GM21526 (cell line): ENCODE measurements around the gene SMC3.
"Not testable (repeated sequence)": the region's sequence is repeated elsewhere in the genome, so short reads cannot be mapped to it uniquely, and the experiment has no call there.

Experiments
- ATAC-seq: cut with Tn5 transposase; IDR thresholded peaks from one replicate; pipeline ENCODE4 v1.9.1; 2021; ENCODE audit warnings: moderate library complexity; ENCODE audit not compliant: unreplicated experiment, low FRiP score

The SMC3 gene

GRCh38 chr10:110574420-110574819, 6.9 kb downstream of the SMC3 start:
- no peak for ATAC-seq

DNA sequence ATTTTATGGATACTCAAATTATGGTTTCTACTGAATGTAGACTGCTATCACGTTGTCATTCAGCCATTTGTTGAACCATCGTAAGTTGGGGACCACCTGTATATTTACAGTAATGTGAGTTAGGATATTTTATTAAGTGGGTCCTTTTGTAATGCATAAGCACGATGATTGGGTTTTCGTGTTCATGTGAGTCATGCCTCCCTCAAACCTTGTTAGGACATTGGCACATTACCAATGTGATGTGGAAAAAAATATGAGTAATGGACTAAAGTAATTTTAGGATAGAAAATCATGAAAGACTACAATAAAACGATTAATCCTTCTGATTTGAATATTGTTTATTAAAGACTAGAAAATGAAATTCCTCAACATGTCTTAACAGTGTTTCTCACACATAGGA, 8.7 kb downstream of the SMC3 start:
- no peak for ATAC-seq

- ATAC-seq = no peak
Measured at GRCh38 chr10:110577056-110577455, 9.6 kb downstream of the SMC3 start.

- no peak for ATAC-seq
Measured at GRCh38 chr10:110584006-110584405, 16.5 kb downstream of the SMC3 start.

DNA sequence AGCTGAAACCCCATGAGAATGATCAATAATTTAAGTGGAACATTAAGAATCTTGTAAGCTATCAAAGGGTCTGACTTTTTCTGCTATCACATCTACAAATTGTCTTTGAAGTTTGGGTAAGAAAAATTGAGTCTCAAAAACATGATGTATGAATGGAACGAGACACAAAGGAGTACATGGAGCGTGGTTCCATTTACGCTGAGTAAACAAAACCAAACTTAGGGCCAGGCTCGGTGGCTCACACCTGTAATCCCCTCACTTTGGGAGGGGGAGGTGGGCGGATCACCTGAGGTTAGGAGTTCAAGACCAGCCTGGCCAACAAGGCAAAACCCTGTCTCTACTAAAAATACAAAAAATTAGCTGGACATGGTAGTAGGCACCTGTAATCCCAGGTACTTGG, 24.3 kb downstream of the SMC3 start:
- ATAC-seq = no peak

DNA sequence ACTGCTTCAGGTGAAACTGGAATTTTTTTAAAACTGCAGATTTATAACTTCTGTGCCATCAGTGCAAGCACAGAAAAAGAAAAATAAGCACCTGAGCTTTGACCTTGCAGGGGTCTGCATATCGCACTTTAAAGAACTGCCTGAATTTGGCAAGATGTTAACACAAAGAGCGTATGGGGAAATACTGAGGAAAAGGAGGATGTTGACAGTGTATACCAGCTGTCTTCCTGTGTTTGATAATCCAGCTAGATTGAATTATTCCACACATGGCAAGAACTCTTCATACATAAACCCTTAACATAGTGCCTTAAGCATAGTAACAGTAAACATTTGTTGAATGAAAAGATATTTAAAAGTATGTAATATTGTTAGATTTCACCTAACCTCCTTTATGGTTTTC, 30.0 kb downstream of the SMC3 start:
- ATAC-seq = no peak

- peak; percentile 52 for ATAC-seq
Measured at GRCh38 chr10:110600487-110601101, 33.1 kb downstream of the SMC3 start.

GRCh38 chr10:110601581-110601980, 34.1 kb downstream of the SMC3 start:
- ATAC-seq = no peak

- no peak for ATAC-seq
Measured at GRCh38 chr10:110608087-110608486, 40.6 kb downstream of the SMC3 start.

GRCh38 chr10:110609605-110610004, 42.1 kb downstream of the SMC3 start:
- ATAC-seq = no peak

- no peak for ATAC-seq
Measured at GRCh38 chr10:110610308-110610774, 42.8 kb downstream of the SMC3 start.

- not testable (repeated sequence) for ATAC-seq
Measured at GRCh38 chr10:110610781-110611180, 43.3 kb downstream of the SMC3 start.

GRCh38 chr10:110612087-110612486, 44.6 kb downstream of the SMC3 start:
- no peak for ATAC-seq

GRCh38 chr10:110612629-110613028, 45.1 kb downstream of the SMC3 start:
- ATAC-seq = no peak

DNA sequence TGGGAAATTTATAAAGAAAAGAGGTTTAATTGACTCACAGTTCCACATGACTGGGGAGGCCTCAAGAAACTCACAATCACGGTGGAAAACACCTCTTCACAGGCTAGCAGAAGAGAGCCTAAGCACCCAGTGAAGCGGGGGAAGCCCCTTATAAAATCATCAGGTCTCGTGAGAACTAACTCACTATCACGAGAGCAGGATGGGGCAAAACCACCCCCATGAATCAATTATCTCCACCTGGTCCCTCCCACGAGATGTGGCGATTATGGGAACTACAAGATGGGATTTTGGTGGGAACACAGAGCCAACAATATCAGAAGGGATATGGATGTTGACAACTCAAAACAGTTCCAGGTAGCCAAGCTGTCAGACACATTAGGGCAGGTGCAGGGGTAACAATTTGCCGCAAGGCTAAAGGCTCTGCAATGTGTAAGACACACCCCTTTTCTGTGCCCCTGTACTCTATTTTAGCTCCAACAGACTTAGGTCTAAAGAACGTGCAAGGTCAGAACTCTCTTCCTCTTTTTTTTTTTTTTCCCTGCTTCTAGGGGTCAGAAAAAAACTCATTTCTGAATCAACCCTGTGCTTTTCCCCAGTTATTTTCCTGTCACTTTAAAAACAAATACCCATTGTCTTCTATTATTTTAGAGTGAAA, 46.0 kb downstream of the SMC3 start:
- no peak for ATAC-seq

DNA sequence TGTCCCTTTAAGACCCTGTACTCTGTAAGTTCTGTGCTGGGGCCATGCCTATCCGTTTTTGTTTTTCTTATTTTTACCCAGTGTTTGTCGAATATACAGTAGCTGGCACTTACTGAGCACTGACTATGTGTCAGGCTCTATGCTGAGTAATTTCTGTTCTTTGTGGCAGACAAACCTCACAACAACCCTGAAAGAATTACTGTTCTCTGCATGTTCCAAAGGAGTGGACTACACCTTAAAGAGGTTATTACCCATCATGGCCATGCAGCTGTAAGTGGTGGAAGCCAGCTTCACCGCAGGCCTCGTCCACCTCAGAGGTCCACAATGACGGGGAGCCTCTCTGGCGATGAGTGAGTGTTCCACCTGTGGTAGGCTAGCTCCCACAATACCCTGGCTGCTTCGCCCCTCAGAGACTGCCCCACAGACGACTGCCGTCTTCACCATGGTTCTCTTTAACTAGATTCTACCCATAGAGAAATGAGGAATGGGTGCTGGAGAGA, 46.6 kb downstream of the SMC3 start:
- ATAC-seq = no peak

- no peak for ATAC-seq
Measured at GRCh38 chr10:110615057-110615747, 47.7 kb downstream of the SMC3 start.

DNA sequence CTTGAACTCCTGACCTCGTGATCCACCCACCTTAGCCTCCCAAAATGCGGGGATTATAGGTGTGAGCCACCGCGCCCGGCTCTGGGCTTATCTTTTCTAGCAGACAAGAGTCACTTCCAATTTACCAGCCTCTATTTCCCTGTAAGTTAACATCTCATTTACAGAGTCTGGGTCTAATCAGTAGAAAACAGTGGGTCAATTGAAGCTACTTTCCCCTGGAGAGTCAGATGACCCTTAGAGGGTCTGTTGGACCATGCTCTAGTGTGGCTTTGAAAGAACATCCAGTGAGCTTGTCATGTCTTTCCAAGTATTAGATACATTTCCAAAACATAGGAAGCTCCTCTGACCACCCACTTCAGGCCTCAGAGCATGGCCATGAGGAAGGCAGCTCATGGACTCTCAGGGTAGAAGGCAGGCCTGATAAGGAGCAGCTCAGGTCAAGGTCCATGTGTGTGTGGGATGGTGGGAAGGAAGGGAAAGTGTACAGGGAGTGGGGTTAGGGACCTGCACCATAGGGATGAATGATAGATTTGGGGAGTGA, 49.1 kb downstream of the SMC3 start:
- no peak for ATAC-seq

DNA sequence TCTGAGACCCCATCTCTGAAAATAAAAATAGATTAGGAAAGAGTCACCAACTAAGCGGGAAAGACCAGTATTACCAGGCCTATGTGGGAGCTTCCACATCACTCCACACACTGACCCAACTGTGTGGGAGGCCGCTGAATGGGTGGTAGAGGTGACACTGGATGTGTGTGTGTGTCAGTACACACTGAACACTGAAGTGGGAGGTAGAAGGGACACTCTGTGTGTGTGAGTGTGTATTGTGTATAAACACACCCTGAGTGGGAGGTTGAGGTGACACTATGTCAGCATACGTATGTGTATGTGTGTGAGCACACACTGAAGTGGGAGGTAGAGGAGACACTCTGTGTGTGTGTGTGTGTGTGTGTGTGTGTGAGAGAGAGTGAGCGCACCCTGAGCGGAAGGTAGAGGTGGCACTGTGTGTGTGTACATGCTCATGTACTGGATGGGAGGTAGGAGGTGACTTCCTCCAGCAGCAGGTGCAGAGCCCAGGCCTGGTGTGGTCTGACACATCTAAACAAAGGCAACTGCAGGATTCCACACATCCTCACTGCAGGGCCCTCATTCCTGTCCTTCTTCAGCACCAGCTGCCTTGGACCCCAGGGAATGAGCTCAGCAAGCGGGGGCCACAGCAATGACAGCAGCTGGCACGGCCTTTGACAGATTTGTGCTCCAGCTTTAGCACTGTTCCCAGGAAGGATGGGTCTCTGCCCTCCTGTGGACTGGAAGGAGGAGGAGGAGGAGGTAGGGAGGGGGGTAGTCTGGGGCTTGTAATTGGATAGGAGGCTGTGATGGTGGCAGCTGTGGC, 50.1 kb downstream of the SMC3 start:
- no peak for ATAC-seq

GRCh38 chr10:110618230-110618610, 50.7 kb downstream of the SMC3 start:
- no peak for ATAC-seq
